H1 (cell line): ENCODE measurements around the gene GSG1L2. TPM values are rescaled to one million over a fixed set of nuclear protein-coding genes. Genes with fewer than 3 reads are reported as not detected.
A peak's percentile ranks its signal among the peaks of the same experiment; 100 is the strongest.

ENCODE experiments used
- CTCF ChIA-PET: fragments of 300-600 bp; sonication (Branson Sonifier 250); formaldehyde crosslinking; loops from one replicate; lab custom pipeline; 2021; ENCODE audit not compliant: partially characterized antibody; lab: Charles Lee
- POLR2A ChIA-PET: fragments of 300-600 bp; sonication (Branson Sonifier 250); formaldehyde crosslinking; loops from one replicate; lab custom pipeline; 2021; ENCODE audit warnings: inconsistent platforms; ENCODE audit not compliant: partially characterized antibody; lab: Charles Lee
- DNase-seq, 2 experiments: peaks; one replicate each; pipeline versions ENCODE4 v3.0.0 to v3.0.0-alpha.2; 2010 to 2022; ENCODE audit warnings: low spot score in 2 of 2, low read depth in 1 of 2, mixed read lengths in 1 of 2
- FAIRE-seq: peaks from 2 replicates; lab custom pipeline; 2011; peaks lifted over from hg19 to GRCh38; lab: Jason Lieb, UNC
- H2AFZ ChIP-seq: 2 replicates; pipeline ENCODE4 v1.8.1; 2012; ENCODE audit warnings: low read length, inconsistent platforms
- H2AK5ac ChIP-seq: 2 replicates; pipeline ENCODE4 v1.6.1; 2013; ENCODE audit warnings: low read depth, low read length
- H2BK120ac ChIP-seq: replicated peaks from 2 replicates; pipeline ENCODE3; 2013; ENCODE audit warnings: low read depth, low read length, inconsistent platforms
- H2BK12ac ChIP-seq: 2 replicates; pipeline ENCODE4 v1.6.1; 2013; ENCODE audit warnings: low read depth, low read length
- H2BK15ac ChIP-seq: 2 replicates; pipeline ENCODE4 v1.6.1; 2013; ENCODE audit warnings: low read length
- H2BK20ac ChIP-seq: 2 replicates; pipeline ENCODE4 v1.6.1; 2013; ENCODE audit warnings: low read length
- H2BK5ac ChIP-seq: 2 replicates; pipeline ENCODE4 v1.6.1; 2013; ENCODE audit warnings: low read depth, low read length
- H3K14ac ChIP-seq: 2 replicates; pipeline ENCODE4 v1.6.1; 2013; ENCODE audit warnings: inconsistent platforms; ENCODE audit not compliant: insufficient read length
- H3K18ac ChIP-seq: 2 replicates; pipeline ENCODE4 v1.6.1; 2013; ENCODE audit warnings: low read length; ENCODE audit errors: extremely low read depth
- H3K23ac ChIP-seq: 2 replicates; pipeline ENCODE4 v1.6.1; 2013; ENCODE audit warnings: inconsistent platforms; ENCODE audit not compliant: insufficient read length
- H3K23me2 ChIP-seq: 2 replicates; pipeline ENCODE4 v1.6.1; 2013; ENCODE audit warnings: low read depth, low read length
- H3K27ac ChIP-seq: 2 replicates; pipeline ENCODE4 v1.6.1; 2011; ENCODE audit warnings: low read depth, low read length, inconsistent platforms
- H3K27me3 ChIP-seq, 4 experiments: replicated peaks in 1 of 4; 1 replicate in 1 of 4; 2 replicates in 3 of 4; pipeline versions ENCODE4 v1.6.1 to v1.8.1; 2011 to 2013; ENCODE audit warnings: low read length in 3 of 4, mild to moderate bottlenecking in 3 of 4, inconsistent platforms in 2 of 4, mixed read lengths in 2 of 4, moderate library complexity in 1 of 4; ENCODE audit not compliant: control insufficient read depth in 3 of 4, insufficient read depth in 3 of 4; ENCODE audit errors: extremely low read depth in 1 of 4
- H3K36me3 ChIP-seq, 4 experiments: 2 replicates each; pipeline versions ENCODE4 v1.6.1 to v1.8.1; 2011 to 2013; ENCODE audit warnings: mild to moderate bottlenecking in 4 of 4, low read length in 3 of 4, moderate library complexity in 2 of 4, control low read depth in 1 of 4, inconsistent platforms in 1 of 4; ENCODE audit not compliant: insufficient read depth in 4 of 4, control insufficient read depth in 2 of 4
- H3K4ac ChIP-seq: replicated peaks from 2 replicates; pipeline ENCODE3; 2013; ENCODE audit warnings: low read length, low read depth, mixed read lengths, inconsistent platforms; ENCODE audit not compliant: insufficient read length
- H3K4me1 ChIP-seq, 4 experiments: replicated peaks in 1 of 4; 1 replicate in 1 of 4; 2 replicates in 3 of 4; pipeline versions ENCODE4 v1.6.1 to v1.8.1; 2011 to 2013; ENCODE audit warnings: low read length in 3 of 4, inconsistent platforms in 2 of 4, mixed read lengths in 1 of 4; ENCODE audit not compliant: insufficient read depth in 4 of 4, control insufficient read depth in 3 of 4
- H3K4me2 ChIP-seq, 2 experiments: 2 replicates each; pipeline versions ENCODE4 v1.6.1 to v1.8.1; 2011 to 2013; ENCODE audit warnings: low read depth in 2 of 2, low read length in 2 of 2, control low read depth in 1 of 2, inconsistent platforms in 1 of 2, mild to moderate bottlenecking in 1 of 2; ENCODE audit not compliant: insufficient read depth in 1 of 2
- H3K4me3 ChIP-seq, 4 experiments: fragments of 200-600, 300-600 bp in 1 of 4; sonication (generic), shearing (Covaris generic), sonication (Bioruptor Twin) in 1 of 4; 2 replicates each; pipeline versions ENCODE4 v1.5.1 to v1.8.1; 2011 to 2016; ENCODE audit warnings: low read length in 4 of 4, low read depth in 3 of 4, control low read depth in 2 of 4, inconsistent platforms in 2 of 4, mild to moderate bottlenecking in 2 of 4, mixed read lengths in 1 of 4, moderate library complexity in 1 of 4; ENCODE audit not compliant: insufficient read depth in 2 of 4; ENCODE audit errors: extremely low read depth in 1 of 4
- H3K56ac ChIP-seq: replicated peaks from 2 replicates; pipeline ENCODE3; 2013; ENCODE audit warnings: low read depth, mild to moderate bottlenecking, mixed read lengths, low read length, inconsistent platforms; ENCODE audit not compliant: insufficient read length
- H3K79me1 ChIP-seq: 2 replicates; pipeline ENCODE4 v1.6.1; 2013; ENCODE audit warnings: low read depth, low read length, control low read depth
- H3K79me2 ChIP-seq, 2 experiments: 2 replicates each; pipeline versions ENCODE4 v1.6.1 to v1.8.1; 2012 to 2013; ENCODE audit warnings: low read length in 2 of 2, mild to moderate bottlenecking in 2 of 2, inconsistent platforms in 1 of 2; ENCODE audit not compliant: insufficient read depth in 2 of 2, control insufficient read depth in 1 of 2
- H3K9ac ChIP-seq, 4 experiments: replicated peaks in 1 of 4; 1 replicate in 1 of 4; 2 replicates in 3 of 4; pipeline versions ENCODE4 v1.6.1 to v1.8.1; 2011 to 2013; ENCODE audit warnings: low read depth in 3 of 4, low read length in 3 of 4, control low read depth in 2 of 4, mild to moderate bottlenecking in 2 of 4, moderate library complexity in 2 of 4, inconsistent platforms in 1 of 4; ENCODE audit errors: extremely low read depth in 1 of 4
- H3K9me3 ChIP-seq, 2 experiments: 2 replicates each; pipeline versions ENCODE4 v1.6.1 to v1.8.1; 2012 to 2013; ENCODE audit warnings: mild to moderate bottlenecking in 2 of 2, moderate library complexity in 2 of 2, control low read depth in 1 of 2, inconsistent platforms in 1 of 2, low read depth in 1 of 2, low read length in 1 of 2, mixed read lengths in 1 of 2; ENCODE audit not compliant: insufficient read depth in 2 of 2
- H4K20me1 ChIP-seq, 2 experiments: replicated peaks in 1 of 2; 2 replicates each; pipeline versions ENCODE3 to v1.8.1; 2011 to 2013; ENCODE audit warnings: inconsistent platforms in 2 of 2, low read length in 2 of 2, mild to moderate bottlenecking in 1 of 2; ENCODE audit not compliant: insufficient read depth in 2 of 2, control insufficient read depth in 1 of 2
- H4K5ac ChIP-seq: 2 replicates; pipeline ENCODE4 v1.6.1; 2013; ENCODE audit warnings: low read length, low read depth, mixed read lengths, inconsistent platforms; ENCODE audit not compliant: insufficient read length
- H4K8ac ChIP-seq: 2 replicates; pipeline ENCODE4 v1.8.0; 2013; ENCODE audit warnings: mild to moderate bottlenecking, moderate library complexity, low read length, inconsistent platforms; ENCODE audit not compliant: insufficient read depth; ENCODE audit errors: extremely low read depth
- H4K91ac ChIP-seq: replicated peaks from 2 replicates; pipeline ENCODE3; 2013; ENCODE audit warnings: low read length, mixed read lengths, inconsistent platforms; ENCODE audit not compliant: insufficient read length
- CBX8 ChIP-seq: fragments of 300-800, 300-1000 bp; sonication (generic); IDR thresholded peaks from 2 replicates; pipeline ENCODE4 v1.7.1; 2016; ENCODE audit warnings: low read depth, low read length, borderline replicate concordance
- CEBPB ChIP-seq: IDR thresholded peaks from 2 replicates; pipeline ENCODE4 v1.6.1; 2012; ENCODE audit warnings: low read depth, low read length
- CREB1 ChIP-seq: IDR thresholded peaks from 2 replicates; pipeline ENCODE4 v1.6.1; 2012; ENCODE audit warnings: inconsistent platforms
- HDAC6 ChIP-seq: IDR thresholded peaks from one replicate; pipeline ENCODE4 v1.7.1; 2012; ENCODE audit warnings: low read depth, mild to moderate bottlenecking, inconsistent platforms, low read length, moderate library complexity
- POLR2A ChIP-seq, 2 experiments: IDR thresholded peaks; 1 replicate in 1 of 2; 2 replicates in 1 of 2; pipeline ENCODE4 v1.6.1; 2011; ENCODE audit warnings: low read depth in 2 of 2, low read length in 2 of 2, mild to moderate bottlenecking in 2 of 2; ENCODE audit errors: control extremely low read depth in 1 of 2
- RBBP5 ChIP-seq: IDR thresholded peaks from 2 replicates; pipeline ENCODE4 v1.7.1; 2012; ENCODE audit warnings: low read depth, mild to moderate bottlenecking, inconsistent platforms, low read length, moderate library complexity, borderline replicate concordance
- RNF2 ChIP-seq: fragments of 200-900, 300-1000 bp; sonication (generic); IDR thresholded peaks from 2 replicates; pipeline ENCODE4 v1.7.1; 2016; ENCODE audit warnings: borderline replicate concordance, low read depth, mild to moderate bottlenecking, antibody characterized with exemption, low read length; ENCODE audit not compliant: poor library complexity, severe bottlenecking; ENCODE audit errors: missing control alignments
- SP1 ChIP-seq: IDR thresholded peaks from 2 replicates; pipeline ENCODE4 v1.6.1; 2011; ENCODE audit warnings: low read depth, low read length
- TEAD4 ChIP-seq: IDR thresholded peaks from 2 replicates; pipeline ENCODE4 v1.6.1; 2012; ENCODE audit warnings: low read depth, low read length, inconsistent platforms, mixed read lengths
- WGBS, 2 experiments: shearing (Covaris generic) in 1 of 2; methylation state at CpG; one replicate each; pipeline versions ENCODE4 v1.1.6 to v1.1.7; 2013 to 2015; ENCODE audit warnings: low lambda C conversion rate in 2 of 2, mixed read lengths in 2 of 2, inconsistent platforms in 1 of 2, low coverage in 1 of 2, missing lambda C conversion rate in 1 of 2; ENCODE audit not compliant: insufficient replicate concordance in 2 of 2, insufficient coverage in 1 of 2, insufficient read length in 1 of 2; ENCODE audit errors: extremely low coverage in 1 of 2, missing lambda C conversion rate in 1 of 2; 5-methylcytosine and 5-hydroxymethylcytosine counted together
- polyA plus RNA-seq, 7 experiments: library from polyadenylated mRNA; depleted of rRNA in 3 of 7; stranded (reverse) in 5 of 7; unstranded in 2 of 7; fragments of >200 nt in 5 of 7; fragments of 200-250 nt in 2 of 7; gene quantifications; 1 replicate in 5 of 7; 2 replicates in 1 of 7; 4 replicates in 1 of 7; pipeline versions ENCODE4 v1.2.1 to v1.2.3, GENCODE V29; 2011 to 2013; ENCODE audit warnings: missing spikeins in 2 of 7, mixed read lengths in 2 of 7
- total RNA-seq: library from RNA; stranded (reverse); fragmentation: NEBNext Ultra II Directional; extraction: Animal tissue kit (Norgen Biotek cat#: 25700); gene quantifications from 2 replicates; pipeline ENCODE4 v1.2.1, GENCODE V29; 2021
- TF ChIP-seq, protein P1 (sequence below): IDR thresholded peaks from 2 replicates; pipeline ENCODE4 v1.6.1; 2012; ENCODE audit warnings: inconsistent platforms

The GSG1L2 gene
- total and polyA plus RNA-seq, 2 of the 8 experiments (the other 6 are each of a cell fraction or from before 2014, with no cell fraction given): not detected

DNA sequence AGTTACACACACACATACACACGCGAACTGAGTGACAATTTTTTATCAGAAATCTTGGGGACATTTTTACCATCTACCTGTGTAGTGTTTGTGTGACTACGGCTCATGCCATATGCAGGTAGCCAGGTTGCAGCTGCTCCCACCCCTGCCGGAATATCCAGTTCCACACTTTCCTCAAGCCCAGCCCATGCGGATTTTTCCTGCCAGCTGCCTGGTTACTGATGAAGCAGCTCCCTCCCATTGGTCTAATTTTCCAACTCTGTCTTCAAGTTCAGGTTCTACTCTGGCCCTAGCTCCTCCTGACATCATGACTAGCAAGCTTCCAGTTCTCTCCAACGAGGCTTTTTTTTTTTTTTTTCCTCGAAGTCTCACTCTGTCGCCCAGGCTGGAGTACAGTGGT lies 4.8 kb downstream of the GSG1L2 start:
- Histone ChIP-seq H3K79me1 (no peaks in the 10 kb centered on the region), H2AFZ (no peak overlapping the region), H2BK15ac (no peak overlapping the region), H3K4me2 (no peak overlapping the region), H3K23ac (no peak overlapping the region), H3K27me3 (no peaks in the 10 kb centered on the region), H3K4me1 (no peaks in the 10 kb centered on the region), H4K5ac (no peak overlapping the region), H3K14ac (no peak overlapping the region), H3K79me2 (no peaks in the 10 kb centered on the region), H2BK5ac (no peak overlapping the region), H3K9me3 (no peaks in the 10 kb centered on the region), H4K20me1 (peaks cover 0 to 2% of the 10 kb centered on the region in 2 experiments), H2BK12ac (no peak overlapping the region), H2AK5ac (no peak overlapping the region; the same call in 1 of the 2 replicates), H4K91ac (no peak overlapping the region), H2BK120ac (no peak overlapping the region), H3K27ac (no peak overlapping the region), H2BK20ac (no peak overlapping the region), H3K36me3 (no peaks in the 10 kb centered on the region), H3K56ac (no peak overlapping the region), H4K8ac (no peak overlapping the region), H3K23me2 (peaks cover 2% of the 10 kb centered on the region; the same call in 1 of the 2 replicates), H3K9ac (no peak overlapping the region), H3K4ac (no peak overlapping the region), H3K4me3 (no peak overlapping the region), H3K18ac (no peak overlapping the region)
- WGBS, 2 experiments: 71% methylated on average over 7 of the region's 8 CpGs; no CpG with 5 or more reads in 1 of the 2 experiments
- ChIA-PET POLR2A (interaction anchor here (0.6 kb wide), 1 partner anchor 23 kb away, joined by 3 read pairs; no protein-coding TSS in a partner anchor), CTCF (interaction anchor here (0.9 to 1.8 kb wide), 4 partner anchors 9 to 72 kb away, joined by 3 to 8 read pairs (median 3); partner anchors contain the start of gene GLP2R)
- DNase-seq (peak; percentile 3 to 61), FAIRE-seq (peak; percentile 63)
- no peak for TF ChIP-seq TEAD4
- peak; percentile 94 for TF ChIP-seq SP1
- no peak for TF ChIP-seq POLR2A (IDR thresholded peaks at IDR 0.05; ENCODE audit: control extremely low read depth in 1 of 2, low read depth in 2 of 2, low read length in 2 of 2)
- TF ChIP-seq RNF2: no peak
- TF ChIP-seq, protein P1, sequence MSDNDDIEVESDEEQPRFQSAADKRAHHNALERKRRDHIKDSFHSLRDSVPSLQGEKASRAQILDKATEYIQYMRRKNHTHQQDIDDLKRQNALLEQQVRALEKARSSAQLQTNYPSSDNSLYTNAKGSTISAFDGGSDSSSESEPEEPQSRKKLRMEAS: no peak
- peak; percentile 90 for TF ChIP-seq CREB1
- no peak for TF ChIP-seq HDAC6
- TF ChIP-seq RBBP5: no peak
- TF ChIP-seq CEBPB: no peak
- TF ChIP-seq CBX8: no peak
